ENCODE measurements around the gene TMEM163. TPM values are rescaled to one million over a fixed set of nuclear protein-coding genes. Genes with fewer than 3 reads are reported as not detected.
"Not testable (repeated sequence)": the region's sequence is repeated elsewhere in the genome, so short reads cannot be mapped to it uniquely, and the experiment has no call there.

Gene TMEM163
- polyA plus RNA-seq, 3 donors: 0.01 TPM; not detected in 2

GRCh38 chr2:134508391-134508790 is 210.4 kb downstream of the TMEM163 start:
- Histone ChIP-seq H3K4me3 (replicated peaks in 1 of 3; ENCODE audit: low read depth in 2 of 3, low read length in 3 of 3) (no peak overlapping the region), H3K4me2 (replicated peaks; ENCODE audit: extremely low read depth, low read length, poor library complexity, severe bottlenecking) (no peak overlapping the region), H3K79me2 (ENCODE audit: insufficient read depth, low read length) (no peaks in the 10 kb centered on the region), H3K36me3 (replicated peaks in 1 of 2; ENCODE audit: control insufficient read depth in 1 of 2, insufficient read depth in 2 of 2, low read length in 2 of 2) (no peaks in the 10 kb centered on the region), H3K27ac (ENCODE audit: low read depth in 1 of 2, low read length in 2 of 2) (no peak overlapping the region), H4K20me1 (ENCODE audit: insufficient read depth, low read length) (no peaks in the 10 kb centered on the region), H3K9ac (ENCODE audit: insufficient read depth, low read length, poor library complexity, severe bottlenecking) (no peak overlapping the region), H3K4me1 (ENCODE audit: control insufficient read depth in 1 of 2, insufficient read depth in 2 of 2, low read length in 2 of 2) (no peaks in the 10 kb centered on the region), H3K9me3 (replicated peaks in 1 of 2; ENCODE audit: control insufficient read depth in 1 of 2, insufficient read depth in 1 of 2, low read length in 2 of 2) (no peaks in the 10 kb centered on the region), H2AFZ (ENCODE audit: insufficient read depth, low read depth, low read length, poor library complexity, severe bottlenecking) (no peak overlapping the region), H3K27me3 (ENCODE audit: control insufficient read depth in 2 of 2, insufficient read depth in 2 of 2, low read length in 2 of 2) (no peaks in the 10 kb centered on the region)
- Mint-ChIP-seq H3K27ac (no peak overlapping the region), H3K27me3 (ENCODE audit: low read depth in 3 of 3) (peaks cover 0 to 3% (median 0%) of the 10 kb centered on the region in 3 donors), H3K9me3 (no peaks in the 10 kb centered on the region), H3K36me3 (no peaks in the 10 kb centered on the region), H3K4me3 (no peak overlapping the region), H3K4me1 (no peaks in the 10 kb centered on the region)
- no peak for TF ChIP-seq CTCF (IDR thresholded peaks at IDR 0.05)
- DNase-seq: no peak
- intact Hi-C loops (cut with micrococcal nuclease): no loop called here
- 100% methylated on average over 2 of the region's 4 CpGs for WGBS (ENCODE audit: insufficient coverage)

- Histone ChIP-seq H3K9me3 (replicated peaks in 1 of 2; ENCODE audit: control insufficient read depth in 1 of 2, insufficient read depth in 1 of 2, low read length in 2 of 2) (no peaks in the 10 kb centered on the region), H3K9ac (ENCODE audit: insufficient read depth, low read length, poor library complexity, severe bottlenecking) (no peak overlapping the region), H3K4me2 (replicated peaks; ENCODE audit: extremely low read depth, low read length, poor library complexity, severe bottlenecking) (no peak overlapping the region), H3K79me2 (ENCODE audit: insufficient read depth, low read length) (no peaks in the 10 kb centered on the region), H2AFZ (ENCODE audit: insufficient read depth, low read depth, low read length, poor library complexity, severe bottlenecking) (no peak overlapping the region), H3K27me3 (ENCODE audit: control insufficient read depth in 2 of 2, insufficient read depth in 2 of 2, low read length in 2 of 2) (no peaks in the 10 kb centered on the region), H4K20me1 (ENCODE audit: insufficient read depth, low read length) (no peaks in the 10 kb centered on the region), H3K4me1 (ENCODE audit: control insufficient read depth in 1 of 2, insufficient read depth in 2 of 2, low read length in 2 of 2) (no peaks in the 10 kb centered on the region), H3K36me3 (replicated peaks in 1 of 2; ENCODE audit: control insufficient read depth in 1 of 2, insufficient read depth in 2 of 2, low read length in 2 of 2) (no peaks in the 10 kb centered on the region), H3K27ac (ENCODE audit: low read depth in 1 of 2, low read length in 2 of 2) (no peak overlapping the region), H3K4me3 (replicated peaks in 1 of 3; ENCODE audit: low read depth in 2 of 3, low read length in 3 of 3) (no peak overlapping the region)
- no peak for DNase-seq
- WGBS (ENCODE audit: insufficient coverage): no CpG with 5 or more reads among the region's 1 CpG
- no peaks in the 10 kb centered on the region for H3K4me1 Mint-ChIP-seq
- no peak overlapping the region for H3K27ac Mint-ChIP-seq
- no peak overlapping the region for H3K4me3 Mint-ChIP-seq
- H3K27me3 Mint-ChIP-seq (ENCODE audit: low read depth in 3 of 3): no peaks in the 10 kb centered on the region
- intact Hi-C loops (cut with micrococcal nuclease): no loop called here
- no peaks in the 10 kb centered on the region for H3K36me3 Mint-ChIP-seq
- no peaks in the 10 kb centered on the region for H3K9me3 Mint-ChIP-seq
- no peak for TF ChIP-seq CTCF (IDR thresholded peaks at IDR 0.05)
These were observed 211.1 kb downstream of the TMEM163 start for GRCh38 chr2:134507697-134508096.

GRCh38 chr2:134507159-134507558 is 211.6 kb downstream of the TMEM163 start:
- H3K36me3 ChIP-seq (replicated peaks in 1 of 2; ENCODE audit: control insufficient read depth in 1 of 2, insufficient read depth in 2 of 2, low read length in 2 of 2); H3K27me3 ChIP-seq (ENCODE audit: control insufficient read depth in 2 of 2, insufficient read depth in 2 of 2, low read length in 2 of 2); H3K4me3 ChIP-seq (replicated peaks in 1 of 3; ENCODE audit: low read depth in 2 of 3, low read length in 3 of 3); H3K9me3 Mint-ChIP-seq; H3K4me3 Mint-ChIP-seq; DNase-seq; H3K4me1 Mint-ChIP-seq; H3K9me3 ChIP-seq (replicated peaks in 1 of 2; ENCODE audit: control insufficient read depth in 1 of 2, insufficient read depth in 1 of 2, low read length in 2 of 2); H3K36me3 Mint-ChIP-seq; H3K27ac Mint-ChIP-seq; H3K4me1 ChIP-seq (ENCODE audit: control insufficient read depth in 1 of 2, insufficient read depth in 2 of 2, low read length in 2 of 2); H4K20me1 ChIP-seq (ENCODE audit: insufficient read depth, low read length); H3K79me2 ChIP-seq (ENCODE audit: insufficient read depth, low read length); H3K4me2 ChIP-seq (replicated peaks; ENCODE audit: extremely low read depth, low read length, poor library complexity, severe bottlenecking); H3K27me3 Mint-ChIP-seq (ENCODE audit: low read depth in 3 of 3); intact Hi-C loops (cut with micrococcal nuclease); H3K9ac ChIP-seq (ENCODE audit: insufficient read depth, low read length, poor library complexity, severe bottlenecking); H3K27ac ChIP-seq (ENCODE audit: low read depth in 1 of 2, low read length in 2 of 2); H2AFZ ChIP-seq (ENCODE audit: insufficient read depth, low read depth, low read length, poor library complexity, severe bottlenecking): not testable (repeated sequence)
- WGBS (ENCODE audit: insufficient coverage): 100% methylated on average over 1 of the region's 8 CpGs
